ENCODE measurements around the gene KIAA1210.
"Not testable (repeated sequence)": the region's sequence is repeated elsewhere in the genome, so short reads cannot be mapped to it uniquely, and the experiment has no call there.

KIAA1210 gene

DNA sequence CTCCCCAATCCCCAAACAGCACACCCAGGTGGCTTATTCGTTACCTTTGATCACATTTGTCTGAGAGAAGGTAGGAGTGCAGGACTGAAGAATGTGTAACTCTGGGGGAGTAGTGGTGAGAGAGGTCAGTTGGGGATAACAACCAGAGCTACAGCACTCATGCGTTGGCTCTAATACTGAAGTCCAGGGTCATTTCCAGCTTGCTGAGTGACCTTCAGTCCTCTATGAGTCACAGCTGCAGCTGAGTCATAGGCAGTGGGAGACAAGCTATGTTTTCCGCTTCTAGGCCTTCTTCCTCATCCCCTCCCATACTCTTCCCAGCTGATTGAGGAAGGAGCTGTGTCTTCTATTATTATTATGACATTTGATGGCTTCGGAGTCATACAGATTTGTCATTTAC, 86.4 kb downstream of the KIAA1210 start:
- no peak overlapping the region for H3K4me3 ChIP-seq (ENCODE audit: low read depth, low read length)

DNA sequence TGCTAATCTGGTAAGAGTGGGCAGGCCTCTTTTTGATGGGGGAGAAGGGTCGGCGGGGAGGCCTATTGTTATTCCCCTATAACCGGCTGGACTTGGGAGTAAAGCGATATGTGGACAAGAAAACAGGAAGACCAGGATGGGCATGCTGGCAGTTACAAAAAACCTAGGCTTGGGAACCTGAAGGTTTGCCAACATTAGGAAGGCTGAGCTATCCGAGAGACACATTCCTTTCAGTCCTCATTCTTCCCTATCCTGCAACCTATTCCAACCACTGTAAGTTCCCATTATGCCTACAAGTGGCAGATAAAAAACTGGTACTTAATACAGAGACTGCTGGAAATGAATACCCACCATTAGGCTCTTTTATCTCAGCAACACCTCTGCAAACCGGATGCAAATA, 87.2 kb downstream of the KIAA1210 start:
- no peak overlapping the region for H3K4me3 ChIP-seq (ENCODE audit: low read depth, low read length)

DNA sequence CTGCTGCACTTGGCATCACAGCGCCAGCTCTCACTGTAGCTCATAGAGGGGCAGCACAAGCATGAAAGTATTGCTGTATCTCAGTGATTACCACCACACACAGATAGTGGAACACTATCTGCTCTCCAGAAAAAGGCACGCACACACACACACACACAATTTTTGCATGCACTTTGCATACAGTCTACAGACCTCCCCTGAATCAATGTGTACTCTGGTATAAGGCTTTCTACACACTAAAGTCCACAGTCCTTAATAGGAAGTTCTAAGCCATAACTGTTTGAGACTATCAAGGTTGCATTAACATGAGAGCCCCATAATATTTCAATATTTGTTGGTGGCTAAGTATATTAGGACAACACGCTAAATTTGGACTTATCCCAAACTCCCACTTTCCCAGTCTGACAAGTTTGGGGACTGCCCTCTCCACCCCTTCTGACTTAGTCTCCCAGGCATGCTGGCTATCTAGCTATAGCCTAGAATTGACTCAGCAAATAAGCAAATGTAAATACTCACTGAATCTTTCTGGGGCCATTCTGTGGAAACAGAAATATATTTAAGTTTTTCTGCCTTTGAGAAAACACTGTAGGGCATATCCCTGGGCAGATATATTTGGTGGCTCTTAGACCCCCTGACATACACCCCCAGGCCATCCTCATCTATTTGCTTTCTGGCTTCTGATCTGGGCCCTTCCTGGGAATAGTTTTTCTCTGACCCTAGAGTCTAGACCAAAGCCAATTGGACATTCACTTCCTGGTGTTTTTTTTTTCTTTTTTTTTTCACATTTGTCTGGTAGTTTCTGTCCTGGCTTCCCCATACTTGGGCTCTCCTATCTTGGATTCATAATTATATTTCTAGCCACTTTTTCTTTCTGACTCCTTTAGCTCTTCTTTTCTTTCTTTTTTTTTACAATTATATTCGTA, 91.2 kb downstream of the KIAA1210 start:
- H3K4me3 ChIP-seq (ENCODE audit: low read depth, low read length) = no peak overlapping the region

DNA sequence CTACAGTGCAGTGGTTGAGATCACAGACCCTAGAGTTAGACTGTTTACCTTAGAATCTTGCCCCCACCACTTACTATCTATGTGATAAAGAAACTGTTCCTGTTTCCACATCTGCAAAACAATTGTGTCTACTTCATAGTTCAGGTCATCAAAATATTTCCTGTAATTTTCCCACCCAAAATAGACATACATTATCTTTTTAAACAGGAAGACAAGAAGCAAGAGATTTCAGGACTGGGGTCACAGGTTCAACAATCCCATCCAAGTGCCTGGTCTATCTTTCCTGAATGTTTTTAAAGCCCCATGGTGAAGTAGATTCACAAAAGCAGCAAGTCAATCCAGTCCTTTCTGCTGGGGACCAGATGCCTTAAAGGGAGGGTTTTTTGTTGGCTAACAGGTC, 96.6 kb downstream of the KIAA1210 start:
- H3K4me3 ChIP-seq (ENCODE audit: low read depth, low read length) = no peak overlapping the region

DNA sequence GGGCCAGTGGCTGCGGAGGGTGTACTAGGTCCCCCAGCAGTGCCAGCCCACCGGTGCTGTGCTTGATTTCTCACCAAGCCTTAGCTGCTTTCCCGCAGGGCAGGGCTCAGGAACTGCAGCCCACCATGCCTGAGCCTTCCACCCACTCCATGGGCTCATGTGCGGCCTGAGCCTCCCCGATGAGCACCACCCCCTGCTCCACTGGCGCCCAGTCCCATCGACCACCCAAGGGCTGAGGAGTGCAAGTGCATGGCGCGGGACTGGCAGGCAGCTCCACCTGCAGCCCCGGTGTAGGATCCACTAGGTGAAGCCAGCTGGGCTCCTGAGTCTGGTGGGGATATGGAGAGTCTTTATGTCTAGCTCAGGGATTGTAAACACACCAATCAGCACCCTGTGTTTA, 98.0 kb downstream of the KIAA1210 start:
- H3K4me3 ChIP-seq (ENCODE audit: low read depth, low read length) = not testable (repeated sequence)

DNA sequence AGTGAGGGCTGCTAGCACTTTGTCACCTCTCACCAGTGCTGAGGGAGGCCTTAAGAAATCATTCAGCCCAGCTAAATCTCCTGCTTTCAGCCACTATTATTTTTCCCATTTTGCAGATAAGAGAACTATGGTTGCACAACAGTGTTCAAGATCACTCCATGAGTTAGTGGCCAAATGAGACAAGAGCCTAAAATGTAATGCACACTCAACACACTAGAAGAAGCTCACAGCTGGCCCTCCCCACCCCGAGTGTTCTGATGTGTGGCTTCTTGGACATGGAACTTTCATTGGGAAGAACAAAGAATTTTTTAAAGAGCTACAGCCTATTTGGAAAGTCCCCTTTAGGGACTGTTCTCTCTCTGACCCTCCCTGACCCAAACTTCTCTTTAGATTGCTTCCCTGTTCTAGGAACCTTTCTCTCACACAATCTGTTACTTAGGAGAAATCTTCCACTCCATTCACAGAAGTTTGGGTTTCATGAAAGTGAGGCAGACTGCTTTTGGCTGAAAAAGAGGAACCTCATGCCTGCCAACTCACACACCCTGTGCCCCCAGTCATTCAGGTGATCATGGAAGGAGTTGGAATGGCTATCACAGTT, 98.8 kb downstream of the KIAA1210 start:
- H3K4me3 ChIP-seq (ENCODE audit: low read depth, low read length) = no peak overlapping the region

Measured in iPS-11a (cell line).